D721Med (cell line): ENCODE results near the gene PRR5.

Experiments used
- DNase-seq: peaks from one replicate; pipeline ENCODE4 v3.0.0; 2011; ENCODE audit warnings: low spot score; ENCODE audit not compliant: insufficient read length
- FAIRE-seq: peaks from 2 replicates; lab custom pipeline; 2011; peaks lifted over from hg19 to GRCh38; lab: Jason Lieb, UNC
- TF ChIP-seq, protein P1 (sequence below): IDR thresholded peaks from 2 replicates; pipeline ENCODE4 v1.5.1; 2012; ENCODE audit warnings: mild to moderate bottlenecking, control low read depth; ENCODE audit not compliant: insufficient read depth; ENCODE audit errors: missing control alignments

Gene PRR5

DNA sequence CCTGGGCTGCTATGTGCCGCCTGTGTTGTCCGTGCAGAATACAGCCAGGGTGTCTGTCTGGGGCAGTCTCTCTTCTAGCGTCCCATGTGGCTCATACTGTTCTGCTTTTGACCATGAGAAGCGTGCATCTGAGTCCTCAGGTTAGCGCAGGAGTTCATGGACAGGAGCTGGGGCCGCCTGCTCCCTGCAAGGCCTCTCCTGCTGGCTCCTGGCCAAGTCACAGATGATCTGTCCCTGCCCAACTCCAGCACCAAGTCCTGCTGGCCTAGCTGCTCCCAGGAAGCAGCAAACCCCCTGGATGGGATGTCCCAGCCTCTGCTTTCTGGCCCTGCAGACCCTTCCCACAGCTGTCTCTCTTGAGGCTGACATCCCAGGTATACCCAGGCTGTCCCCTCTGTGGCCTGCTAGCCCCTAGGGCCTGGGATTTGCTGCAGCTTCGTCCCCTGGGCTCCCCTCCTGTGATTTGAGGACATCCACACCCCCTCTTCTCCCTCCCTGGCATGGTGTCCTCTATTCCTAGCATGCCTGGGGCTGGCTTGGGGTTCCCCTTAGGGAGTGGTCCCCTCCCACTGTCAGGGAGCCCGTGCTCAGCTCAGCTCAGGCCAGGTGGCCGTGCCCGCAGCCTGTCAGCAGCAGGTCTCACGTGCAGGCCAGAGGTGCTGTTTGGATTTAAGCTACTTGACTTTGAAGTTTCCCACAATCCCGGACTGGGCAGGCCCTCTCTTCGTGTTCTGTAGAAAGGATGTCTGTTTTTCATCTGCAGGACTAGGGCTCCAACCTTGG is 17.8 kb downstream of the PRR5 start:
- no peak for DNase-seq

DNA sequence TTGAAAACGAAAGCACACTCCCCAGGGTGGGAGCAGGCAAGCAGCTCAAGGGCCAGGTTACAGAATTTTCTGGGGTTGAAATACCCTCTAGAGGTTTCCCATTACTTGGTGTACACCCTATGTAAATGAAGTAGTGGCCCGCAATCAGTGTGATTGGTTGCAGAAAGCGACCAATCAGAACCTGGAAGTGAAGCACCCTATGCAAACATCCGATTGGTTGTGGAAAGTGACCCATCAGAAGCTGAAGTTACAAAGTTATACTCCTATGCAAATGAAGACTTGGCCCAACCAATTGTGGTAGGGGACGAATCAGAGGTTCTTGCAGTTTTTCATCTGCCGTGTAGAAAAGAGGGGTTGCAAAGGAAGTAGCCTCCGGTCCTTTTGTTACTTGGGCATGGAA is 19.2 kb downstream of the PRR5 start:
- FAIRE-seq, result no peak
- TF ChIP-seq, protein P1, sequence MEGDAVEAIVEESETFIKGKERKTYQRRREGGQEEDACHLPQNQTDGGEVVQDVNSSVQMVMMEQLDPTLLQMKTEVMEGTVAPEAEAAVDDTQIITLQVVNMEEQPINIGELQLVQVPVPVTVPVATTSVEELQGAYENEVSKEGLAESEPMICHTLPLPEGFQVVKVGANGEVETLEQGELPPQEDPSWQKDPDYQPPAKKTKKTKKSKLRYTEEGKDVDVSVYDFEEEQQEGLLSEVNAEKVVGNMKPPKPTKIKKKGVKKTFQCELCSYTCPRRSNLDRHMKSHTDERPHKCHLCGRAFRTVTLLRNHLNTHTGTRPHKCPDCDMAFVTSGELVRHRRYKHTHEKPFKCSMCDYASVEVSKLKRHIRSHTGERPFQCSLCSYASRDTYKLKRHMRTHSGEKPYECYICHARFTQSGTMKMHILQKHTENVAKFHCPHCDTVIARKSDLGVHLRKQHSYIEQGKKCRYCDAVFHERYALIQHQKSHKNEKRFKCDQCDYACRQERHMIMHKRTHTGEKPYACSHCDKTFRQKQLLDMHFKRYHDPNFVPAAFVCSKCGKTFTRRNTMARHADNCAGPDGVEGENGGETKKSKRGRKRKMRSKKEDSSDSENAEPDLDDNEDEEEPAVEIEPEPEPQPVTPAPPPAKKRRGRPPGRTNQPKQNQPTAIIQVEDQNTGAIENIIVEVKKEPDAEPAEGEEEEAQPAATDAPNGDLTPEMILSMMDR, result no peak
- DNase-seq, result no peak

More for the DNA sequence above, 17.8 kb downstream of the PRR5 start:
- TF ChIP-seq, protein P1, result no peak
- no peak for FAIRE-seq

DNA sequence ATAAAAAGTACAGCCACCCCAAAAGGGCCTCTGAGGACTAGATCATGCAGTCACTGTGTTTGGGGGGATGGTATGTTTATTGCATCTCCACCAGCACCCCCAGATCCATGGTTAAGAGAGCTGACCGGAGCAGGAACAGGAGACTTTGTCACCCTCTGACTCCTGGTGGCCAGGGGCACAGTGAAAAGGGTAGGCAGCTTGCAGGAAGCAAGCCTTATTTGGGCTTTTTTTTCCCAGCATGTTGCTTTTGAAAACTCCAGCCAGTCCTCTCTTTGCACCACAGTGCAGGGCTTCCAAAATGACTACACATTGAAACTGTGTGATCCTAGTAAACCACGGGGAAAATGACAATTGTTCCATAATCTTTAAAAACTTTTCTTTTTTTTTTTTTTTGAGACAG is 20.6 kb downstream of the PRR5 start:
- TF ChIP-seq, protein P1, result no peak
- no peak for FAIRE-seq
- no peak for DNase-seq

DNA sequence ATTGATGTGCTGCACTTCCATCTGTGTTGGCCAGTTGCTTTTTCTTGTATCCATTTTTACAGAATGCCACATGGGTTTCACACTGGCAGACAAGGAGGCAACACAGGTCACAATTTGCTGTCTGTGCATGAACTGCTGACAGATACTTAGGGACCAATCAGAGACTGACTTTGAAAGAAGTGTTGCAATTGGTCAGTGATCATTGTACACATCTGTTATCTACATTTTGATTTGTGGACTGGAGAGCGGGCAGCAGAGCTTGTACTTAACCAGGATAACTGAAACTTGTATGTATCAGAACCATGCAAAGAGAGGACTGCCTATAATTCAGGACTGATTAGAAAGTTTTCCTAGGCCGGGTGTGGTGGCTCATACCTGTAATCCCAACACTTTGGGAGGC is 21.8 kb downstream of the PRR5 start:
- TF ChIP-seq, protein P1, result no peak
- FAIRE-seq (no peak), DNase-seq (no peak)

DNA sequence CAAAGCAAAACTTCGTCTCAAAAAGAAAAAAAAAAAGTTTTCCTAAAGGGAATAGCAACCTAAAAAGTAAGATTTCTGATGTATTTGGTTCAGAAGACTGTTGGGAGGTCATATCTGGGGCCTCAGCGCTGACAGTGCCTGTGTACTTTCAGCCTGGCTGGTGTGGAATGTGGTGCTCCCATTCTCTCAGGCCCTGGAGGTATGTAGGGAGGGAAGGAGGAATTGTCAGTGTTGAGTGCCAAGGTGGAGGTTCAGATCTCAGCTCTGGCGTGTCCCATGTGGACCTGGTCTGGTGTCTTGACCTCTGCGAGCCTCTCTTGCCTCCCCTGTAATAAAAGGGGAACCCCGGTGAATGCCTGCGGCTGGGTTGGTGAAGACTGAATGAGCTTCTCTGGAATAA is 22.4 kb downstream of the PRR5 start:
- DNase-seq (no peak), FAIRE-seq (no peak)
- TF ChIP-seq, protein P1, result no peak

DNA sequence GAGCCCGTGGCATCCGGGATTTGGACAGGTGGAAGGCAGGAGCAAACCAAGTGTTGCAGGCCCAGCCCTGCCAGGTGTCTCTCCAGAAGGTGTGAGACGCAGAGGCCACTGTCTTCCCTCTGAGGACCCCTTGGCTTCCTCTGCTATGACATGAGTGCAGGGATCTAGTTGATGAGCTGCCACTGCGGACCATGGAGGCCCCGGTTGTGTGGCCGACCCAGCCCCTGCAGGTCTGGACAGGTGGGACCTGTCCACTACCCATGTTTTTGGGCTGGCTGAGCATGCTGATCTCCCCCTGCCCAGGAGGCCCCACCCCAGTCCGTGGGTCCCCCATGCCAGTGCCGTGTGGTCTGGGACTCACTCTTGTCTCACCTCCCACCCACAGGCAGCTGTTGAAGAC is 22.9 kb downstream of the PRR5 start:
- TF ChIP-seq, protein P1, result no peak
- FAIRE-seq (no peak), DNase-seq (no peak)

DNA sequence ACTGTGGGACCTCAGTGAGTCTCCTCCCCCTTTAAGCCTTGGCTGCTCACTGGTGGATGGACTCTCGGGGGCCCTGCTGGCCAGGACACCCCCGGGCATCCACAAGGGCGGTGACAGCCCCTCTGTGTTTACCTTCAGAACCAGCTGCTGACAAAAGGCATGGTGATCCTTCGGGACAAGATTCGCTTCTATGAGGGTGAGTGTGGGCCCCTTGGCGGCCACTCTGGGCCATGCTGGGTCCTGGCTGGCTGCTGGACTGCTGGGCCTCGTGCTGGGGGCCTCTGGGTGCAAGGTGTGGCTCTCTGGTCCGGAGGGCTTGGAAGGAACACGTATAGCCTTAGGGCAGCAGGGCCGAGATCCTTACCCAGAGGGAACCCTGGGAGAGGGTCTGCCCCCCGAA is 24.4 kb downstream of the PRR5 start:
- TF ChIP-seq, protein P1, result no peak
- DNase-seq (no peak), FAIRE-seq (no peak)
